ENCODE measurements around the gene TRIM17.

TRIM17 gene

DNA sequence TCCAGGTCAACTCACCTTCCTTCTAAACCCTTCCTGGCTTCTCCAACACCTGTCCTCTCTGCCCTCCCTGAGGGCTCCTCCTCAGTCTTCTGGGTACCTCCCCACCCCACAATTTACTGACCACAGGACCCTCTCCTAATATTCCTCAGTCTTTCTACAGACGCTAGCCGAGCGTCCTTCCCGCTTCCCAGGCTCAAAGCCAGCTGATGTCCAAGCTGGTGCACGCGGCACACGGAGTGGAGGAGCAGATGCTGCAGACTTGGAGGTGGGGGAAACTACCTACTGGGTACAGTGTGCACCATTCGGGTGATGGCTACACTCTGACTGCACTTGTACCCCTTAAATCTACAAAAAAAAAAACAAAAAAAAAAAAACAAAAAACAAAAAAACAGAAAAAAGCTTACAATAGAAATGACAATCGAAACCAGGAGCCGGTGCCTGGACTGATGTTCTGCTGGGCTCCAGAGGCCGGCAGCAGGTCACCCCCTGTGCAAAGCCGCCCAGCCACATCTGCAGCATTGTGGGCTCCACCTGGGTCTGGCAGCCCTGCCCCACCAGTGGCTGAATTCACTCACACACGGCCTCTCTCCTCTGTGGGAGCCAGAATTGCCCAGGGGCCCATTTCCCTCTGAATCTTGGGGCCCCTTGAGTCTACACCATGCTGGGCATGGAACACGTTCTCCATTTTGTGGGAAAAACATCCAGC lies 17.0 kb downstream of the TRIM17 start:
- DNase-seq = no peak
- H2BK15ac ChIP-seq (ENCODE audit: low read depth, poor library complexity, severe bottlenecking) = no peak overlapping the region
- H3K4me1 ChIP-seq (ENCODE audit: control insufficient read depth, insufficient read depth, low read depth, low read length) = peaks cover 16% of the 10 kb centered on the region
- peaks cover 66% of the 10 kb centered on the region for H3K79me1 ChIP-seq (replicated peaks; ENCODE audit: low read length, poor library complexity, severe bottlenecking)
- no peak overlapping the region for H3K9ac ChIP-seq (ENCODE audit: low read length)
- H2BK120ac ChIP-seq (ENCODE audit: low read depth, low read length) = no peak overlapping the region
- no peak overlapping the region for H3K27ac ChIP-seq (ENCODE audit: low read length, poor library complexity, severe bottlenecking)
- H3K36me3 ChIP-seq (ENCODE audit: control insufficient read depth in 1 of 2, insufficient read depth in 2 of 2, low read depth in 1 of 2, low read length in 2 of 2) = peaks cover 43 to 86% of the 10 kb centered on the region in 2 experiments
- no peak overlapping the region for H2AK5ac ChIP-seq (ENCODE audit: low read length, severe bottlenecking)
- no peak overlapping the region for H4K8ac ChIP-seq (ENCODE audit: low read length)
- no peak overlapping the region for H3K23ac ChIP-seq (ENCODE audit: low read length in 2 of 2)
- H4K91ac ChIP-seq (ENCODE audit: low read length) = no peak overlapping the region
- H3K9me3 ChIP-seq (ENCODE audit: control insufficient read depth, low read length) = no peaks in the 10 kb centered on the region
- H2BK12ac ChIP-seq (ENCODE audit: low read length in 2 of 2) = no peak overlapping the region
- H3K4me2 ChIP-seq (ENCODE audit: low read length, poor library complexity, severe bottlenecking) = no peak overlapping the region
- H2BK5ac ChIP-seq (ENCODE audit: low read depth, low read length, poor library complexity, severe bottlenecking) = no peak overlapping the region
- WGBS = 95% methylated on average over 12 of the region's 14 CpGs
- no peak overlapping the region for H3K4ac ChIP-seq (ENCODE audit: low read depth in 1 of 2, low read length in 2 of 2)
- no peak overlapping the region for H2AFZ ChIP-seq (ENCODE audit: low read depth, low read length)
- H3K27me3 ChIP-seq (ENCODE audit: control insufficient read depth in 1 of 2, insufficient read depth in 1 of 2, low read length in 2 of 2) = no peaks in the 10 kb centered on the region
- H3K4me3 ChIP-seq (ENCODE audit: insufficient read depth in 1 of 2, low read depth in 1 of 2, low read length in 2 of 2) = no peak overlapping the region
- H3K18ac ChIP-seq (ENCODE audit: low read depth in 1 of 2, low read length in 2 of 2) = no peak overlapping the region
- no peak overlapping the region for H3K14ac ChIP-seq (ENCODE audit: low read length in 2 of 2)

- no peak overlapping the region for H3K18ac ChIP-seq (ENCODE audit: low read depth in 1 of 2, low read length in 2 of 2)
- H3K14ac ChIP-seq (ENCODE audit: low read length in 2 of 2) = no peak overlapping the region
- H3K9ac ChIP-seq (ENCODE audit: low read length) = no peak overlapping the region
- H3K4me1 ChIP-seq (ENCODE audit: control insufficient read depth, insufficient read depth, low read depth, low read length) = peaks cover 15% of the 10 kb centered on the region
- H3K27me3 ChIP-seq (ENCODE audit: control insufficient read depth in 1 of 2, insufficient read depth in 1 of 2, low read length in 2 of 2) = no peaks in the 10 kb centered on the region
- H3K36me3 ChIP-seq (ENCODE audit: control insufficient read depth in 1 of 2, insufficient read depth in 2 of 2, low read depth in 1 of 2, low read length in 2 of 2) = peaks cover 49 to 89% of the 10 kb centered on the region in 2 experiments
- H2AFZ ChIP-seq (ENCODE audit: low read depth, low read length) = no peak overlapping the region
- no peak overlapping the region for H3K4me2 ChIP-seq (ENCODE audit: low read length, poor library complexity, severe bottlenecking)
- no peak overlapping the region for H3K4ac ChIP-seq (ENCODE audit: low read depth in 1 of 2, low read length in 2 of 2)
- H2BK15ac ChIP-seq (ENCODE audit: low read depth, poor library complexity, severe bottlenecking) = no peak overlapping the region
- no peak overlapping the region for H3K23ac ChIP-seq (ENCODE audit: low read length in 2 of 2)
- DNase-seq = no peak
- H4K8ac ChIP-seq (ENCODE audit: low read length) = no peak overlapping the region
- H3K79me1 ChIP-seq (replicated peaks; ENCODE audit: low read length, poor library complexity, severe bottlenecking) = peaks cover 67% of the 10 kb centered on the region
- H2BK5ac ChIP-seq (ENCODE audit: low read depth, low read length, poor library complexity, severe bottlenecking) = no peak overlapping the region
- 97% methylated on average over 11 of the region's 12 CpGs for WGBS
- no peak overlapping the region for H2BK12ac ChIP-seq (ENCODE audit: low read length in 2 of 2)
- H2AK5ac ChIP-seq (ENCODE audit: low read length, severe bottlenecking) = no peak overlapping the region
- no peak overlapping the region for H2BK120ac ChIP-seq (ENCODE audit: low read depth, low read length)
- H3K9me3 ChIP-seq (ENCODE audit: control insufficient read depth, low read length) = no peaks in the 10 kb centered on the region
- H4K91ac ChIP-seq (ENCODE audit: low read length) = no peak overlapping the region
- H3K4me3 ChIP-seq (ENCODE audit: insufficient read depth in 1 of 2, low read depth in 1 of 2, low read length in 2 of 2) = no peak overlapping the region
- H3K27ac ChIP-seq (ENCODE audit: low read length, poor library complexity, severe bottlenecking) = no peak overlapping the region
Observed at GRCh38 chr1:228398741-228399461, 17.8 kb downstream of the TRIM17 start.

GRCh38 chr1:228397966-228398365 lies 18.7 kb downstream of the TRIM17 start:
- H3K9ac ChIP-seq (ENCODE audit: low read length) = no peak overlapping the region
- no peak overlapping the region for H2BK12ac ChIP-seq (ENCODE audit: low read length in 2 of 2)
- no peak overlapping the region for H2BK5ac ChIP-seq (ENCODE audit: low read depth, low read length, poor library complexity, severe bottlenecking)
- peaks cover 49 to 87% of the 10 kb centered on the region in 2 experiments for H3K36me3 ChIP-seq (ENCODE audit: control insufficient read depth in 1 of 2, insufficient read depth in 2 of 2, low read depth in 1 of 2, low read length in 2 of 2)
- no peak overlapping the region for H4K91ac ChIP-seq (ENCODE audit: low read length)
- peaks cover 65% of the 10 kb centered on the region for H3K79me1 ChIP-seq (replicated peaks; ENCODE audit: low read length, poor library complexity, severe bottlenecking)
- no peak overlapping the region for H4K8ac ChIP-seq (ENCODE audit: low read length)
- no peak overlapping the region for H2BK15ac ChIP-seq (ENCODE audit: low read depth, poor library complexity, severe bottlenecking)
- no peak overlapping the region for H3K18ac ChIP-seq (ENCODE audit: low read depth in 1 of 2, low read length in 2 of 2)
- no peak overlapping the region for H2AFZ ChIP-seq (ENCODE audit: low read depth, low read length)
- H3K9me3 ChIP-seq (ENCODE audit: control insufficient read depth, low read length) = no peaks in the 10 kb centered on the region
- H2BK120ac ChIP-seq (ENCODE audit: low read depth, low read length) = no peak overlapping the region
- 100% methylated on average over 6 of the region's 6 CpGs for WGBS
- no peak overlapping the region for H3K4me3 ChIP-seq (ENCODE audit: insufficient read depth in 1 of 2, low read depth in 1 of 2, low read length in 2 of 2)
- H3K23ac ChIP-seq (ENCODE audit: low read length in 2 of 2) = no peak overlapping the region
- no peak overlapping the region for H2AK5ac ChIP-seq (ENCODE audit: low read length, severe bottlenecking)
- no peak overlapping the region for H3K4me2 ChIP-seq (ENCODE audit: low read length, poor library complexity, severe bottlenecking)
- H3K27ac ChIP-seq (ENCODE audit: low read length, poor library complexity, severe bottlenecking) = no peak overlapping the region
- no peak overlapping the region for H3K4ac ChIP-seq (ENCODE audit: low read depth in 1 of 2, low read length in 2 of 2)
- H3K27me3 ChIP-seq (ENCODE audit: control insufficient read depth in 1 of 2, insufficient read depth in 1 of 2, low read length in 2 of 2) = no peaks in the 10 kb centered on the region
- H3K14ac ChIP-seq (ENCODE audit: low read length in 2 of 2) = no peak overlapping the region
- peaks cover 15% of the 10 kb centered on the region for H3K4me1 ChIP-seq (ENCODE audit: control insufficient read depth, insufficient read depth, low read depth, low read length)
- no peak for DNase-seq

DNA sequence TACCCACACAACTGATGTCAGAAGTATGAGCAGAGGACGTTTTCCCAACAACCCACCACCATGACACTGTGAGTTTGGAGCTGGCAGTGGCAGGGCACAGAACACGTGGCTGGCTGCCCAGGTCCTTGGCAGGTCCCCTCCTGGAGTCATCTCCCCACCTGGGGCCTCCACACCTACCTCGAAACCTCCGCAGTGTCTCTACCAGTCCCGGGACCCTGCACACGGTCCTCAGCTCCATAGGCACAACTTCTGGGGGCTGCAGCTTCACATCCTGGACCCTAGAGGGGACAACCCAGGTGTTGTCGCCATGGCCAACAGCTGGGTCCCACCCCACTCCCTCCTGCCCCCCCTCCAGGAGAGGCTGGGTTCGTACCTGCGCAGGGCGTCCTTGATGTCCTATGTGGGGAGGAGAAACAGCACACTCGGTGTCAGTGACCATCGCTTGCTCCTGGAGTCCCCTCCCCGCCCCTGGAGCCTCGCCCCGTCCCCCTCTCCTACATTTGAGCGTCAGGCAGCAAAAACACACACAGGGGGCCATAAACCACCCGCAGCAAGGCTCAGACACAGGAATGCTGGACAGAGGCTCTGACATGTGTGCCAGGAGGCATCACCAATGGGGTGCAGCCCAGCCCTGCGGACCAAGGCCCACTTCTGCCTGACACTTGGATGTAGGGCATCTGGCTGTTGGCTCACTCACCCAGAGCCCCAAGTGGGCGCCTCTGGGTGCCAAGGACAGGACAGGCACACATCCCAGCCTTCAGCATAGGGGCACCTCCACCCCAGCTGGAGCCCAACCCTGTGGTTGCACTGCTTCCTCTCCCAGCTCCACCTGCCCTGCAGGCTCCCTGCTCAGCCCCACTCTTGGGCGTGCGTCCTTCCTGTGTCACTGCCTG lies 19.6 kb downstream of the TRIM17 start:
- Histone ChIP-seq H4K8ac (ENCODE audit: low read length) (no peak overlapping the region), H3K4me1 (ENCODE audit: control insufficient read depth, insufficient read depth, low read depth, low read length) (peaks cover 23% of the 10 kb centered on the region), H3K9ac (ENCODE audit: low read length) (no peak overlapping the region), H3K4me3 (ENCODE audit: insufficient read depth in 1 of 2, low read depth in 1 of 2, low read length in 2 of 2) (no peak overlapping the region), H2BK5ac (ENCODE audit: low read depth, low read length, poor library complexity, severe bottlenecking) (no peak overlapping the region), H3K27me3 (ENCODE audit: control insufficient read depth in 1 of 2, insufficient read depth in 1 of 2, low read length in 2 of 2) (no peaks in the 10 kb centered on the region), H2BK15ac (ENCODE audit: low read depth, poor library complexity, severe bottlenecking) (no peak overlapping the region), H2BK12ac (ENCODE audit: low read length in 2 of 2) (no peak overlapping the region), H3K9me3 (ENCODE audit: control insufficient read depth, low read length) (no peaks in the 10 kb centered on the region), H3K36me3 (ENCODE audit: control insufficient read depth in 1 of 2, insufficient read depth in 2 of 2, low read depth in 1 of 2, low read length in 2 of 2) (peaks cover 52 to 79% of the 10 kb centered on the region in 2 experiments), H2BK120ac (ENCODE audit: low read depth, low read length) (no peak overlapping the region), H3K14ac (ENCODE audit: low read length in 2 of 2) (no peak overlapping the region), H3K23ac (ENCODE audit: low read length in 2 of 2) (no peak overlapping the region), H3K4ac (ENCODE audit: low read depth in 1 of 2, low read length in 2 of 2) (no peak overlapping the region), H3K27ac (ENCODE audit: low read length, poor library complexity, severe bottlenecking) (no peak overlapping the region), H2AK5ac (ENCODE audit: low read length, severe bottlenecking) (no peak overlapping the region), H3K4me2 (ENCODE audit: low read length, poor library complexity, severe bottlenecking) (no peak overlapping the region), H2AFZ (ENCODE audit: low read depth, low read length) (no peak overlapping the region), H3K79me1 (replicated peaks; ENCODE audit: low read length, poor library complexity, severe bottlenecking) (peaks cover 56% of the 10 kb centered on the region), H3K18ac (ENCODE audit: low read depth in 1 of 2, low read length in 2 of 2) (no peak overlapping the region), H4K91ac (ENCODE audit: low read length) (no peak overlapping the region)
- 96% methylated on average over 21 of the region's 21 CpGs for WGBS
- no peak for DNase-seq

All from mesenchymal stem cell (in vitro differentiated cells and primary cell).